ENCODE results near the gene S1PR3.

GRCh38 chr9:88990729-88991065 lies 571 bp upstream of the S1PR3 start:
- no peak for TF ChIP-seq ZNF232 (CRISPR knock-in tag; IDR thresholded peaks at IDR 0.05)
- no peak for TF ChIP-seq ZBTB7A (IDR thresholded peaks at IDR 0.05; ENCODE audit: borderline replicate concordance, control insufficient read depth, low read depth, low read length)
- no peak for TF ChIP-seq E2F6 (IDR thresholded peaks at IDR 0.05; ENCODE audit: borderline replicate concordance in 1 of 2, extremely low read depth in 1 of 2, insufficient read depth in 1 of 2, insufficient read length in 1 of 2, low read depth in 1 of 2, low read length in 1 of 2, poor library complexity in 1 of 2, severe bottlenecking in 1 of 2)
- no peak for TF ChIP-seq EZH2 (IDR thresholded peaks at IDR 0.05; ENCODE audit: borderline replicate concordance, low read depth, low read length)
- TF ChIP-seq USF1 (CRISPR knock-in tag; IDR thresholded peaks at IDR 0.05), result no peak
- no peak for TF ChIP-seq RNF219 (CRISPR knock-in tag; IDR thresholded peaks at IDR 0.05)
- no peak for TF ChIP-seq POLR2AphosphoS5 (IDR thresholded peaks at IDR 0.05; ENCODE audit: control insufficient read depth, insufficient read depth, low read depth, low read length)
